ENCODE results near the gene FAM171A1. TPM values are rescaled to one million over a fixed set of nuclear protein-coding genes. Genes with fewer than 3 reads are reported as not detected.

The FAM171A1 gene
- total and polyA plus RNA-seq, 12 donors, result 3.5 to 14.1 (median 5.7) TPM

DNA sequence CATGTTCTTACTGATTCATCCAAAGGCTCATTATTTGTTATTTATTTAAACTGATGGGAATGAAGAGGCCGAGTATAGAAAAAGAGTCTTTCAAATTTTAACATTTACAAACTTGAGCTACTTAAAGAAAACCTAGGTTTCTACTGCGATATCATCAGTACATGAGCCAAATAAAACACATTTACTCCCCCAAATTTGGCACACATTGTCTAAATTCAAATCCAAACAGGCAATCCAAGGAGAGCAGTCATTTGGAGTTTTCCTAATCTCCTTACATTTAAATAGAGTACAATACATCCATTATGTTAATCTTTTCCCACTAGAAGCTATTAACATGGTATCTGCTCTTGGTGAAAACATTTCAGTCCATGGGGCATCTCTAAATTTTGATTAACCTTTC, 204.8 kb downstream of the FAM171A1 start:
- no peaks in the 10 kb centered on the region for H3K27me3 ChIP-seq
- no peaks in the 10 kb centered on the region for H3K36me3 ChIP-seq (replicated peaks in 1 of 2)
- no peaks in the 10 kb centered on the region for H3K9me3 ChIP-seq (replicated peaks in 1 of 3)
- H3K4me3 ChIP-seq, result no peak overlapping the region
- H3K27ac ChIP-seq, result no peak overlapping the region
- 75 to 91% (median 79%) methylated on average over 2 of the region's 2 CpGs for WGBS, 4 donors
- TF ChIP-seq CTCF (IDR thresholded peaks at IDR 0.05) (no peak), POLR2A (IDR thresholded peaks at IDR 0.05) (no peak)
- peaks cover 6 to 27% of the 10 kb centered on the region in 2 donors for H3K4me1 ChIP-seq (replicated peaks in 1 of 2)
- intact Hi-C loops (cut with DNase I), result no loop called here
- no peak for DNase-seq

- 65 to 92% (median 85%) methylated on average over 2 of the region's 2 CpGs for WGBS, 4 donors
- no peak for TF ChIP-seq CTCF (IDR thresholded peaks at IDR 0.05)
- TF ChIP-seq POLR2A (IDR thresholded peaks at IDR 0.05), result no peak
- Histone ChIP-seq H3K4me3 (no peak overlapping the region), H3K27me3 (no peaks in the 10 kb centered on the region), H3K27ac (no peak overlapping the region), H3K36me3 (replicated peaks in 1 of 2) (no peaks in the 10 kb centered on the region), H3K9me3 (replicated peaks in 1 of 3) (no peaks in the 10 kb centered on the region), H3K4me1 (replicated peaks in 1 of 2) (peaks cover 0 to 15% of the 10 kb centered on the region in 2 donors)
- intact Hi-C loops (cut with DNase I), result no loop called here
- DNase-seq, result no peak
Measured at GRCh38 chr10:15163253-15163828, 207.7 kb downstream of the FAM171A1 start.

Small RNA genes within 50 kb of the gene (small RNA-seq; reads per million reads assigned to genes)
- gene AL590365.1, result 0 reads per million in 2 donors

Other genes starting within 250 kb of the FAM171A1 start
- 10 to 100 TPM in 1 of 9 donors, 1 to 10 TPM in 8; 3.9 to 31.4 (median 7.6) TPM for gene NMT2, start 202.6 kb downstream of the FAM171A1 start, total RNA-seq
- gene NMT2, start 202.6 kb downstream of the FAM171A1 start, polyA plus RNA-seq, result 1 to 10 TPM; 3.4 to 8.0 (median 4.8) TPM